Hepatocyte (in vitro differentiated cells): ENCODE results near the gene USP30.

Source experiments
- CTCF ChIP-seq: fragments of 200-600 bp; sonication (generic); IDR thresholded peaks from 2 replicates; pipeline ENCODE4 v1.5.1; 2016; ENCODE audit warnings: antibody characterized with exemption, mild to moderate bottlenecking; ENCODE audit not compliant: poor library complexity
- EZH2 ChIP-seq: fragments of 200-600 bp; sonication (generic); IDR thresholded peaks from 2 replicates; pipeline ENCODE4 v1.6.1; 2016; ENCODE audit warnings: antibody characterized with exemption, mild to moderate bottlenecking, borderline replicate concordance

- TF ChIP-seq EZH2: no peak
- no peak for TF ChIP-seq CTCF
Observed at GRCh38 chr12:109114644-109115043, 62.3 kb downstream of the USP30 start.
